Measurements from ENCODE around the gene HAO2.
"Not testable (repeated sequence)": the region's sequence is repeated elsewhere in the genome, so short reads cannot be mapped to it uniquely, and the experiment has no call there.

Gene HAO2

DNA sequence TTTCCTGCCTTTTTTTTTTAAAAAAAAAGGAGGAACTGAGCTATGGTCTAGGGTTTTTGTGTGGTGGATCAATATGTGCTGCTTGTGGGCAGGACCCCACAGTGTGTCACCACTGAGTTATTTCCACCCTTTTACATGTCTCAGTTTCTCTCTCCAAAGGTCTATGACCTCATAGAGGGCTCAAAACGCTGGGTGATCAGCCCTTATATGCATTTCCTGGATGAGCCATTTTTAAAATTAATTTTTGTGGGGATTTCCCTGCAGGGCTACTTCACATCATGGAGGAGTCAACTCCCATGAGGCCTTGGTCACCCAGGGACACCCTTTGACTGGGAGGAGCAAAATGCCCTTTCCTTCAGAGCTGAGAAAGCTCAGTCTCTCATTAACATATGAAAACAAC lies 20.7 kb upstream of the HAO2 start:
- DNase-seq, result no peak

DNA sequence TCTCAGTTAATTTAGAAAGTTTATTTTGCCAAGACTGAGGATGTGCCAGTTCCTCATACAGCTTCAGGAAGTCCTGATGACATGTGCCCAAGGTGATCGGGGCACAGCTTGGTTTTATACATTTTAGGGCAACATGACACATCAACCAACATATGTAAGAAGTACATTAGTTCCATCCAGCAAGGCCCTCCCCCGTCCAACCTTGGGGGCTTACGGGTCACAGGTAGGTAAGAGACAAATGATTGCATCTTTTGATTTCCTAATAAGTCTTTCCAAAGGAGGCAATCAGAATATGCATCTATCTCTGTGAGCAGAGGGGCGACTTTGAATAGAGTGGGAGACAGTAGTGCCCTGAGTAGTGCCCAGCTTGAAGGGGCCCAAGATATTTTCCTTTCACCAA lies 19.6 kb upstream of the HAO2 start:
- no peak for DNase-seq

DNA sequence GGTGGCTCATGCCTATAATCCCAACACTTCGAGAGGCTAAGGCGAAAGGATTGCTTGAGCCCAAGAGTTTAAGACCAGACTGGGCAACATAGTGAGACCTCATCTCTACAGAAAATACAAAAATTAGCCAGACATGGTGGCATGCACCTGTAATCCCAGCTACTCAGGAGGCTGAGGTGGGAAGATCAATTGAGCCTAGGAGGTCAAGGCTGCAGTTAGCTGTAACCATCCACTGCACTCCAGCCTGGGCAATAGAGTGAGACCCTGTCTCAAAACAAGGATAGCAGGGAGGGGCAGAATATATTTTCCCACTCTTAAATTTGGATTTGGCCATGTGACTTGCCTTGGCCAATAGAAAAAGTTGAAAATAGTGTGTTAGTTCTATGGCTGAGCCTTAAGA lies 17.7 kb upstream of the HAO2 start:
- DNase-seq, result not testable (repeated sequence)

DNA sequence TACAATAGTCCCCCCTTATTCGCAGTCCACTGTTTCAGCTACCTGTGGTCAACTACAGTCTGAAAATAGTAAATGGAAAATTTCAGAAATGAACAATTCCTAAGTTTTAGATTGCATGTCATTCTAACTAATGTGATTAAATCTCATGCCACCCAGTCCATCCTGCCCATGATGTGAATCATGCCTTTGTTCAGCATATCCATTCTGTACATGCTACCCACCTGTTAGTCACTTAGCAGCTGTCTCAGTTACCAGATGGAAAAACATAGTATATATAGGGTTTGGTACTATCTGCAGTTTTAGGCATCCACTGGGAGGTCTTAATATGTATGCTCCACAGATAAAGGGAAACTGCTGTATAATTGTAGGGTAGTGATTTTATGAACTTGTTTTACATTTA lies 16.6 kb upstream of the HAO2 start:
- DNase-seq, result no peak

DNA sequence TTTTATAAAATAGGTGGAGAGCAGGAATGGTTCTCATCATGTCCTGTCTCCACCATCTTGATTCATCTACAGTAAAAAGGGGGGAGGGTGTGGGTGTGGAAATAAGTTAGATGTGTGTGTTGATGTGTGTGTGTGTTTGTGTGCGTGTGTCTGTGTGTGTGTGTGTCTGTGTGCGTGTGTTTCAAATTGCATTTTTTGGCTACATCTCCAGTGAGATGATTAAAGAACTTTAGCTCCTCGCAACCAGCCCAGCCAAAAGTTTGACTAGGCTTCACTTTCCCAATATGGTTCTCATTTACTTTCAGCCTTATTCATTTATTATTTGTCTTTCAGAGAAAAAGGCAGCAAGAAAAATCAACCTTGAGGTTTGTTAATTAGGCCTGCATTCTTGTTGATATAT lies 14.7 kb upstream of the HAO2 start:
- DNase-seq, result no peak

DNA sequence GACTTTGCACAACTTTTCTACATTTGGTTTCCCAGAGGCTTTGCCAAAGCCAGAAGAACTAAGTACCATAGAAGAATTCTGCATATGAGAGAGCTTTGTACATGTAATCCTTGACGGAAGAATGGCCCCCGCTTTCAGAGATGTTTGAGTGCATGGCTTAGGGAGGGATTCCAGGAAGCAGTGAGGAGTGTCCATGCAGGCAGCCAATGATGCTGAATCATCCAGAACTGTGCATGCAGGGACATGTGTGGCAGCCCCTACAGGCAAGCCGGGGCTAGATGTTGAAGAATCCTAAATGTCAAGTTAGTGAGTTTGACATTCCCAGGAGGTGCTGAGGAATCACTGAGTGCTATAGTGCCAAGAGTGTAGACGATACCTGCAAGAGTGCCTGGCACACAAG lies 9.9 kb upstream of the HAO2 start:
- no peak for DNase-seq

DNA sequence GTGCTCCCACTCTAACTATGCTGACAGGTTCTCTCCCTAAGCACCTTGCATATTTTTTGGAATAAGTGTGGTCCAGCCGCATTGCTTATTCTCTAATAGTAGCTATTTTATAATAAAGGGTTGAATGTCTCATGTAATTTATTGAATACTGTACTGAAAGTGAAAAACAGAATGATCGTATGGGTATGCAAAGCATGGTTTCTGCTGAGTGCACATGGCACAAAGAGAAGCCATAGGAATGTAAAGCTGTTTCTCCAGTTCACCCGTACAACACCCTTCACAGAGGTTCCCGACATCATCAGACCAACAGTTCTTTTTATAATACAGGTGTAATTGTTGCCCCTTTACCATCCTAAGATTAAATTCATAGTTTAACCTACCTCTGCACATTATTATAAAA lies 8.9 kb upstream of the HAO2 start:
- no peak for DNase-seq

DNA sequence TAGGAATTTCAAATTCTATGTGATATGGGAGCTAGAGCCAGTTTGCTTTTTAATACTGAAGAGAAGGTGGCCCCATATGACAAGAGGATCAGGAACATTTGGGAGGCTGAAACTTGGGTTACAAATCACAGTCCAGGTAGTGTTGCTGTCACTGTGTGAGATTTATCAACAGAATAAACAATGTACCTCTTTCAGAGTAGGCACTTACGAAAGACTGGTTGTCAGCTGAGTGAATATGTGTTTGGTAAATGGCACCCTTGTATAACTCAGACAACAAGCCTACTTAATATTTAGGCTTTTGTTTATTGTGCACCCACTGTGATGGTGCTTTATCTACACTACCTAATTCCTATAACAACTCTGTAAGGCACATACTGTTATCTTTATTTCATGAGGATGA lies 7.4 kb upstream of the HAO2 start:
- DNase-seq, result no peak

DNA sequence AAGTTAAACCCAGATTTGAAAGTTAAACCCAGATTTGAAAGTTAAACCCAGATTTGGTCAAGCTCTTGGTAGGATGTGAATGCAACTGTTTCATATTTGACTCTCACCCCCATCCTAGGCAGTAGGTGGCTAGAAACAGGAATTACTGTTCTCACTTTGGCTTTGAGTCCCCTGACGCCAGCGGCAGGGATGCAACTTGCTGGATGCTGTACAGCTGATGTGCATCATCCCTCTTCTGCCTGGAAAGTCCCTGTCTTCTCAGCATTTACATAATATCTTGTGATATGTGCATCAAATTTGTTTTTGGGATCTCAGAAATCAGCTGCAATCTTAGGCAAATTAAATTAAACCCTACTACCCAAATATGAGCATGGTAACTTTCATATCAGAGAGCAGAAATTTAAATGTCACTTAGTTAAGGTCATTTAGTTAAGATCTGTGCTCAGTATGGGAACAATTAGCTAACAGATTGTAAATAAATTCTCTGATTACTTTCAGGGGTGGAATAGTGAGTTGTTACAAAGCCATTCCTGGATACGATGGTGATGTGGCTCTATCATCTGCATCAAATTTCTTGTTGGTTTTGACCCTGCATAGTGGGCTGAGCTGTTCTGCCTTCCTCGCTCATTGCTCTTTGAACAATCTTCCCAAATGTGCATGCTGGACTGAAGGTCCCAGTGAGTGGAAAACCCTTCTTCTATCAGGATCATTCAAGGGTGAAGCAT lies 6.8 kb upstream of the HAO2 start:
- no peak for DNase-seq

DNA sequence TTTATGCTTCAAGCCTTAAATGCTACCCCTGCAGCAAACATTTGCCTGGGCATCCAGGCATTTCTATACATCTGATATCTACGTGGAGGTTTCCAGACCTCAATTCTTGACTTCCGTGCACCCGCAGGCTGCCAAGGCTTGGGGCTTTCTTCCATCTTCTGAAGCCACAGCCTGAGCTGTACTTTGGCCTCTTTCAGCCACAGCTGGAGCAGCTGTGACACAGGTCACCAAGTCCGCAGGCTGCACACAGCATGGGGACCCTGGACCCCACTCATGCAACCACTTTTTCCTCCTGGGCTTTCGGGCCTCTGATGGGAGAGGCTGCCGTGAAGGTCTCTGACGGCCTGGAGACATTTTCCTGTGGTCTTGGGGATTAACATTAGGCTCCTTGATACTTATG lies 5.4 kb upstream of the HAO2 start:
- no peak for DNase-seq

DNA sequence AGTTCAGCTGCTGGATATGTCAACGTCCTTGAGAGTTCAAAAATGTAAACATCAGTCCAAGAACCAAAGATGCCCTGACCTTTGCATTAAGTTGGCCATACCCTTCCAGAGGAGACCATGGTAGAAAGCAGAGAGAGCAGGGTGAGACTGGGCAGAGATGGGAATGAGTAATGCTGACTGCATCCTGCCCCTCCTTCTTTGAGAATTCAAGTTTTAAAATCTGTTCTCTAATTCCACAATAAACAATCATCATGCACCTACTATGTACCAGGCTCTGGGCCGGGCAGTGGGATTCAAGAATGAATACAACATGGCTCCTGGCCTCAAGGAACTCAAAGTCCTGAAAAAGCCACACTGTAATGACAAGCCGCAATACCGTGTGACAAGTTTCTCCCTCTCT lies 3.9 kb upstream of the HAO2 start:
- DNase-seq, result no peak

DNA sequence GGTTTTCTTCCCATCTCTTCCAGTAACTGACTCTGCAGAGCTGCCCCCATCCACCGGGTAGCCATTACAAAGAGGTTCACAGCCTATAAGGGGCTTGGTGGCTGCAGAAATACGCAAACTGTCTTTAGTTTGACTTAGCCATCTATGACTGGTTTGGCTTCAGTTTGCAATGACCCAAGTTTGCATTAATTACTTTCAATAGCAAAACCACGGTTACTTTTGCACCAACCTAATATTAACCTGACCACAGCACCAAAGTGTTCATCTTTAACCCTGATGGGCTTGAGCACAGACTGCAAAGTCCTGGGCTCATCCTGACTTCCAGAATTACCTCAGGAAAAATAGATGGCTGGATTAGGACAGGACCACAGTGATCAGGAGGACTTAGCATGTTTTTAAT lies 2.2 kb upstream of the HAO2 start:
- no peak for DNase-seq

DNA sequence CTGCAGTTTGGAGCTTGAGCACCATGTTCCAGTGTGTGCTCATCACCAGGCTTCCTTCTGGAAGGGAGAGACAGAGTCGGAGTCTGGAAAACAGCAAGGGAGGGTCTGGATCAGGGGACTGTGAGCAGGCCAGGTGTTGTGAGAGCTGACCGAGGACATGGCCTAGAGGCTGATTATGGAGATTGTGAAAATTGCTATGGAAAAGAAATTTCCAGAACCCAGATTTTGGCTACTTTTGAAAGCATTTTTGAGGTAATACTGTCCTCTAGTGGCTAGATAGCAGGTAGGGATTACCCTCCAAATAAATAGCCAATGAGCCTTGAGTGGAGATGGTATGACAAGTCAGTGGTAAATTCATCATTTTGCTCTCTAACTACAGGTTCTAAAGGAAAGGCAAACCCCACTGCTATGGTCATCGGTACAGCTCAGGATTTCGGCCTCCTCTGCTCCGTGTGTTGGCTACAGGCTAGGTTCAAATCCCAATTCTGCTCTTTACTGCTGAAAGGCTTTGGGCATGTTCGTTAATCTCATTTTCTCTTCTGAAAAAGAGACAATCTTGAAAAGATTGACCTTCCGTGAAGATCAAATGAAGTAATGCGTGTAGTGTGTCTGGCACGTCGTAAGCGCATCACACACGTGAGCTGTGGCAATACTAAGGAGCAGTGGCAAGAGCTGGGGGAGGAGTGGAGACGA lies 1.0 kb upstream of the HAO2 start:
- DNase-seq, result peak; percentile 27

DNA sequence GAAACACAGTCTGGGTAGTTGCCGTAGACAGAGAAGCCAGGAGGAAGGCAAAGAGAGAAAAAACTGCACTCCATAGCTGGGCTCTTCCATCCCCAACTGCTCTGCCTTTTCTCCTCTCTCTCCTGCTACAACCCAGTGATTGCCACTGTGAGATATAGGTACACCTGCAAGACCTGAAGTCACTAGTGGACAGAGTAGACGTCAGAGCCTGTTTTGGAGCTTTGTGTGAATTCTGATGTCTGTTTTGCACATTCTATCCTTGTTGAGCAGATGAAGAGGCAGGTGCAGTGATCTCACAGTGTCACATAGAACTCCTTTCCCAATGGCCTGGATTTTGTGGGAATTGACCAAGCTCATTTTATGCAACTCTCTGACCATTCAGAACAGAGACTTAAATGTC lies 2.2 kb downstream of the HAO2 start:
- no peak for DNase-seq

DNA sequence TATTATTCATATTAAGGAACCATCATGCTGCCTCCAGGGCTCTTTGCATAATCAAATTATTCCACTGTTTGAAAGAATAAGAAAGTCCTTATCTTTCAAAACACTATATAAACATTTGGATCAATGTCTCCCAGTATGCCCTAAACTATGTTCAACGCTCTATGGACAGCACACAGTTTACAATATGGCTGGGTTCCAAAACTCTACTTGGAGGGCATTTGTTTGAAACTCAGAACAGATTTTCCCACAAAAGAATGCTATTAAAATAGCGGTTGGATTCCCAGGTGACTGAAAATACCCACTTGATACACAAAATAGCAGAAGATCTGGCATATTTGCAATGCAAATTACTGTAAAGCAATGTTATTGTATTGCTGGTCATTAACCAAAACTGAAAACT lies 3.2 kb downstream of the HAO2 start:
- no peak for DNase-seq

DNA sequence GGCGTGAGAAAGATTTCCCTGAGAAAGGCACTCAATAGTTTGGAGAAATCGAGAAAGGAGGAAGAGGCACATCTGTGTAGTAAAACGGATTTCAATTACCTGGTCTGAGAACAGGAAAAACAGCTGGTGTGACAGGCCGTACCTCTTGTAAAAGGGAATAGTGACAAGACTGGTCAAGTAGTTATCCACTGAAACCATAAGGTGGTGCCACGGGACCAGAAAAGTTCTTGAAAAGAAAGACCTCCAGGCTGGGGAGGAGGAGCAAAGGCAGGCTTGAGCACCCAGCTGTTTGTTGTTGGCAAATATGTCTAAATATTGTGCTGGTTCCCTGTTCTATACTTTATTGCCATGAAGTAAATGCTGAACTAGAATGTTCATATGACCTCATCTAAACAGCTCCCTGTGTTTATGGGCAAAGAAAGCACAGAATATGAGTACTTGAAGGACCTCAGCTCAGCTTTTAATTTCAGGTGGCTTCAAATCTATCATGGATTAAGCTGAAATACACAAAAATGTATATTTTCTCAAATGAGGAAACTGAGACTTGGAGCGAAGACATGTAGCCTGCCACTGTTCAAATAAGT lies 4.0 kb downstream of the HAO2 start:
- DNase-seq, result no peak

DNA sequence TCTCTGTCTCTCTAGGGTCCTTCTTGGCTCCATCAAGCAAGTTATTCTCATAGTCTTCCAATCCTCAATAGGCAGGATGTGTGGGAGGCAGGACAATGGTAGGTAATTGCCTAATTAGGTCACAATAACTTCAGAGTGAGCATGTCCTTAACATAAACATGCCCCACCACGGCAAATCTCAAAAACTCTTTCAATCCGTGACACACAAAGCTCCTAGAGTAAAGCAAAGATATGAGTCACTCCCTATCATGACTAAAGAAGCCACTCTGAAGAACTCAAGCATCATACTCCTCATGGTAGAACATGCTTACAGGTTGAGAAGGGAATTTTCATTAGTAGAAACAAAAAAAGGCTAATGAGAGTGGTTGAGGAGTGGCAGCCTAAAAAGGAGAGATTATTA lies 4.9 kb downstream of the HAO2 start:
- no peak for DNase-seq

DNA sequence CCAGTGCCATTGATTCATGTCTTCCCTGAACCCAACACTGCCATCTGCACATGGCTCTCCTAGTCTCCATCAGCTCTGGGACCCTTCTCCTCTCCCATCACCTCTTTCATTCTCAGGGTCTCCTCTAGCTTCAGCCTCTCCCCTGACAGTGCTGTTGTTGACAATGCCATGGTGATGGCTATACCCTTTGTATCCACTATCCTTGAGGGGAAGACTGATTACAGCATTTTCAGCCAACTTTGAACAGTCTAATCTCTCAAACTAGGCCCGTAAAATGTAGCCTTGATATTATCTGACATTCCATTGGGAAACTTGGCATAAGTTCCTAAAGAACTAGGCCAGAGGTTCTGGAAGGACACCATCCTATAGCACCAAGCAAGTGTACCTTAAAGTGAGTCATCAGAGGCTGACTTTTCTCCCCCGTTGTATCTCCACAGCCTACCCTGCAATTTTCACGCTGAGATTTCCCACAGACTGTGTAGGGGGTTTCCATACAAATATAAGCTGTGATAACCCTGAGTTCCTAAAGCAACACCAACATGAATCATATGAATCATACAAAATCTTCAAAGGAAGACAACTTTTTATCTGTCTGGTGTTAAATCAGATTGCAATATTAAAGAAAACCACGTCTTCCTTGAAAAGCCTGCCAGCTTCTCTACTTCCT lies 5.8 kb downstream of the HAO2 start:
- DNase-seq, result no peak

DNA sequence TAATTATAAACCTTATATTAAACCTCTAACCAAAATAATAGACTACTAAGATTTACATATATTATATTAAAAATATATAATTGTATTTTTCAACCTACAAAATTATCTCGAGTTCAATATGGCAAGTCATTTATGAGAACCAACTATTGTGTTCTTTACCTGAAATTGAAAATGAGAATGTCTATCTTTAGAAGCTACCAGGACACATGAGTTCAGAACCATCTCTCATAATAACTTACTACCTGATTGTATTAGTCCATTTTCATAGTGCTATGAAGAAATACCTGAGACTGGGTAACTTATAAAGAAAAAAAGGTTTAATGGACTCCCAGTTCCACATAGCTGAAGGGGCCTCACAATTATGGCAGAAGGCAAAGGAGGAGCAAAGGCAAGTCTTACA lies 6.8 kb downstream of the HAO2 start:
- DNase-seq, result no peak

DNA sequence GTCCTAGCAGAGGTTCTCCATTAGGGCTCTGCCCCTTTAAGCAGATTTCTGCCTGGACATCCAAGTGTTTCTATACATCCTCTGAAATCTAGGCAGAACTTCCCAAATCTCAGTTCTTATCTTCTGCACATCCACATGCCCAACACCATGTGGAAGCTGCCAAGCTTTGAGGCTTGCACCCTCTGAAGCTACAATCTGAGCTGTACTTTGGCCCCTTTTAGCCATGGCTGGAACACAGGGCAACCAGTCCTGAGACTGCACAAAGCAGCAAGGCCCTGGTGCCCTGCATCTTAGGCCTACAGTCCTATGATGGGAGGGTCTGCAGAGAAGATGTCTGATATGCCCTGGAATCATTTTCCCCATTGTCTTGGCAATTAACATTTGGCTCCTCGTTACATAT lies 8.0 kb downstream of the HAO2 start:
- DNase-seq, result no peak

DNA sequence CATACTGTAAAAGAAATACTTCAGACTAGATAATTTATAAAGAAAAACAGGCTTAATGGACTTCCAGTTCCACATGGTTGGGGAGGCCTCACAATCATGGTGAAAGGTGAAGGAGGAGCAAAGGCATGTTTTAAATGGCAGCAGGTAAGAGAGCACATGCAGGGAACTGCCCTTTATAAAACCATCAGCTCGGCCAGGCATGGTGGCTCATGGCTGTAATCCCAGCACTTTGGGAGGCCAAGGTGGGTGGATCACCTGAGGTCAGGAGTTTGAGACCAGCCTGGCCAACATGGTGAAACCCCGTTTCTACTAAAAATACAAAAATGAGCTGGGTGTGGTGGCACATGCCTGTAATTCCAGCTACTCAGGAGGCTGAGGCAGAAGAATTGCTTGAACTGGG lies 9.0 kb downstream of the HAO2 start:
- DNase-seq, result not testable (repeated sequence)

DNA sequence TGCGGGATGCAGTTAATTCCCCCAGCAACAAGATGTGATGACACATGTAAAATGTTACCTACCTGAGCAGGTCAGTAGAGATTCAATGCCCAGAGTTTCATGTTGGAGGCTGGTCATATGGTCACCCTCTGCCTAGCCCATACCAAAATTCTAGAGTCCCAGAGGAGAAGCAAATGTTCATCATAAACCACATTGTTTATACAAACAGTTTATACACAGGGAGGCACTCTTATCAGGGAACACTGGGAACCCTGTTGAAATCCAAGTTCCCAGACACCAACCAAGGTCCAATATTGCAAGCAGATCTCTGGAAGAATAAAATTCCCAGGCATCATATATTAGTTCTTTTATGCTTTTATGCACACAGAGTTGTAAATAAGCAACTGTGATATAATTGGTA lies 10.5 kb downstream of the HAO2 start:
- DNase-seq, result no peak

DNA sequence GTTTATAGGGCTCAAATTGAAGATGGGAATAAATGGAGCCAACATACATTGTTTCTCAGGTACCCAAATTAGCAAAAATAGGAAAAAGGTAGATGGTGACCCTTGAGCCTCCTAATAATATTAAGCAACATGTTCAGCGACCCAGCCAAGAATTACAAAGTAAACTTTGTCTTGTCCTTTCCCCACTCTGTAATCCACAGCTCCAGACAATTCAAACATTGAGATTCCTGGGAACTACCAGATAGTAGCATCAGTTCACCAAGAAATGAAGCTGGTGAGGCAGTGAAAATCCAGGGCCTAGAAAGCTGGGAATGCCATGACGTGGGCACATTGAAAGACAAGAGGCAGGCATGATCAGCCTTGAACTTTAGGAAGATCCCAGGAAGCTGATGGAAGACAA lies 11.7 kb downstream of the HAO2 start:
- no peak for DNase-seq

DNA sequence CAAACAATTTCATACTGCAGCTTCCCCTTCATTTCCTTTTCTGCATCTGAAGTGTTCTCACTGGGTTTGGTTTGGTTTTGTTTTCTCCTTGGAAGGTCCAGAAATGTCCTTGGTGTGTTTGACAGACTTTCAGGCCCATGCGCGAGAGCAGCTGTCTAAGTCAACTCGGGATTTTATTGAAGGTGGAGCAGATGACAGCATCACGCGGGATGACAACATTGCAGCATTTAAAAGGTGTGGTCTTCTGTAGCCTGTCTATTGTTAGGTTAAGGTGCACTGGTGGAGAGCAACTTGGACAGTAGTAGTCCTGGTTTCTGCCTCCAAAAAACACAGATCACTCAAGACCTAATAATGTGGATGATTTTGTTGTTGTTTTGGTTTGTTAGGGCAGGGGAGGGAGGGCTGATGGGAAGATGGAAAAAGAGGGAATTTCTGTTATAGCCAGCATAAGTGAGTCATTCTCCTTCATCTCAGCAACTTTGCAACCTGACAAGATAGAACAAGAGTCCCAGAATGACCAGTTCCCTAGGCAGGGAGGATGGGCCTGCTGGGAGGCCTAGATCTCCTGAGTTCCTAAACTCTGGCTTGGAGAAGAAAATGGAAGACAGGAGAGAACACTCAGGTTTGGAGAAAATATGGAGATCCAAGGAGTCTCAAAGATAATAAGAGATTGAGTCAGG lies 12.5 kb downstream of the HAO2 start:
- DNase-seq, result no peak

All from NCI-H446 treated with DMSO at 0.1 percent for 48 hours (cell line).